ENCODE results near the gene TFR2. TPM values are rescaled to one million over a fixed set of nuclear protein-coding genes. Genes with fewer than 3 reads are reported as not detected.

Gene TFR2
- total RNA-seq (2021; ENCODE audit: unreplicated experiment) (9.1 TPM), Bru-seq, nascent RNA (percentile 39 among the genes with signal in this experiment), BruChase-seq, experiment 1, labeled RNA remaining after a 2-hour chase (percentile 42 among the genes with signal in this experiment), BruChase-seq, experiment 2, labeled RNA remaining after a 6-hour chase (percentile 45 among the genes with signal in this experiment)
- 10.8 TPM for polyA plus RNA-seq (2012; ENCODE audit: insufficient read length)
- long read RNA-seq, partial matches to known transcripts, result 6 of 23 reads
- long read RNA-seq, other reads (novel, unspliced or antisense), result 13 of 23 reads

DNA sequence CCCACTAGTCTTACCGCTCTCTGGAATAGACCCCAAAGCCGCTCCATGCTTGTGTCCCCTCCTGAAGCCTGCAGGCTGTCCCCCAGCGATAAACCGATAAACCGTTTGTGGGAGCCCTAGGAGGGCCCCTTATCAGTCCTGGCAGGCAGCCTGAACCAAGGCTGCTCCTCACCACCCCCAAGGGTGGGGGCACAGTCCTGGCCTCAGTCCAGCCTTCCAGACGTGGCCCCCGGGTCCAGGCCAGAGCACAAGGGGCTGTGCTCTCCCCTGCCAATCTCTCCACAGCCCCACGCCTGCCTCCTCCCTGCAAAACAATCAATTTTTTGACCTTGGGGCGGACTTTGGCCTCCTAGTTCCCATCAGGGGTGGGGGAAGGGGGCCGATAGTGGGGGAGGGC lies at the start of gene TFR2:
Gene TFR2 (minus strand): TSS at position 90 of the 397 bp plus-strand sequence. CDS start 43 bp downstream, at position 47.
- Histone ChIP-seq H3K4me1 (ENCODE audit: control insufficient read depth, insufficient read depth, low read length) (no peaks in the 10 kb centered on the region), H3K27me3 (ENCODE audit: control insufficient read depth, insufficient read depth, low read length) (no peaks in the 10 kb centered on the region), H3K9me3 (ENCODE audit: control insufficient read depth, insufficient read depth, low read depth, low read length) (no peaks in the 10 kb centered on the region), H3K4me3 (ENCODE audit: low read depth in 2 of 2, low read length in 2 of 2) (no peak within 1 kb of the TSS), H3K27ac (ENCODE audit: low read length) (no peak within 1 kb of the TSS), H3K36me3 (ENCODE audit: control insufficient read depth, insufficient read depth, low read length) (no peaks in the 10 kb centered on the region)
- TF ChIP-seq SIN3A (IDR thresholded peaks at IDR 0.05; ENCODE audit: borderline replicate concordance, insufficient read depth, low read depth, low read length), result no peak
- DNase-seq (ENCODE audit: low read depth, low spot score) (no peak), ATAC-seq (no peak)
- BruUV-seq (replicated peaks), result no TSS peak
- CTCF ChIA-PET, result no interaction called here
- in situ Hi-C loops (cut with HindIII; ENCODE audit: low pct_unique_long_range_greater_than_20kb, low sequenced_read_pairs), result no loop called here
- POLR2A ChIA-PET, result no interaction called here
- intact Hi-C loops (cut with micrococcal nuclease; ENCODE audit: unreplicated experiment), result no loop called here

DNA sequence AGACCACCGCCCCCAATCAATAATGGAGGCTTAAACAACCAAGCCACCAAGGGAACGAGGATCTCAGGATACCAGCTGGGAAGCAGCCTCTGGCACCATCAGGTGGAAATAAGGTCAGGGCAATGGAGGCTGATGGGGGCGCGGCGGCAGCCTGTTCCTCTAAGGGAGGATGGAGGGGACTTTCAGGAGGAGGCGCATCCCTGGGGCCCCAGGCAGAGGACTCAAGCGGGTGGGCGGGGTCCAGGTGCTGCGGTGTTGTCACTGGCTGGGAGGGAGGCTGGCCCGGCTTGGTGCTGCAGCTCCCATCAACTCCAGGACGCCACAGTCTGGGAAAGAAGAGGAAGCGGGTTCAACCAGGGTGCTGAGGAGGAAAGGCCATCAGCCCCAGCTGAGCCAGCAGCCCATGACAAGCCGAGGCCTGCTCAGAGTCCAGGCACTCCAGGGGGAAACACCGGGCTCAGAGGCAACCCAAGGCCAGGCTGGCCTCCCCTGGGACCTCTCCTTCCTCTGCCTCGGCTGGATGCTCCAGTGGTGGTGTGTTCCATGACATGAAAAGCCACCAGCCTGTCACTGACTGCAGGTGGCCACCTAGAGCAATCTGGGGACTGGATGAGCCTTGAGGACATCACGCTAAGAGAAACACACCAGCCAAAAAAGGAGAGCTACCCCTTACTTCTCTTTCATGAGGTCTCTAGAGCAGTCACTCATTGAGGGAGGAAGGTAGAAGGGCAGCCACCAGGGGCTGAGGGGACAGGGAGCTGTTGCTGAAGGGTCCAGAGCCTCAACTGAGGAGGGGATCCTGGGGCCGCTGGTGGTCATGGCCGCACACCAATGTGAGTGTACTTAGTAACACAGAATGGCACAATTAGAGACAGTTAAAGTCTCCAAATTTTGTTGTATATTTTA lies 48.1 kb upstream of the TFR2 start:
- peaks cover 20% of the 10 kb centered on the region for H3K4me1 ChIP-seq (ENCODE audit: control insufficient read depth, insufficient read depth, low read length)
- TSS peak; percentile 7 for BruUV-seq (replicated peaks)
- intact Hi-C loops (cut with micrococcal nuclease; ENCODE audit: unreplicated experiment) (loop anchor here (10.0 kb wide), 1 partner anchor 55 kb away; no protein-coding TSS in a partner anchor), in situ Hi-C loops (cut with HindIII; ENCODE audit: low pct_unique_long_range_greater_than_20kb, low sequenced_read_pairs) (no loop called here)
- DNase-seq (ENCODE audit: low read depth, low spot score) (no peak), ATAC-seq (no peak)
- H3K4me3 ChIP-seq (ENCODE audit: low read depth in 2 of 2, low read length in 2 of 2), result no peak overlapping the region
- TF ChIP-seq POLR2AphosphoS5 (IDR thresholded peaks at IDR 0.05; ENCODE audit: low read depth, low read length) (no peak), TCF7L2 (IDR thresholded peaks at IDR 0.05; ENCODE audit: low read depth, low read length) (no peak), SIN3A (IDR thresholded peaks at IDR 0.05; ENCODE audit: borderline replicate concordance, insufficient read depth, low read depth, low read length) (no peak)
- TF ChIP-seq, protein P1, sequence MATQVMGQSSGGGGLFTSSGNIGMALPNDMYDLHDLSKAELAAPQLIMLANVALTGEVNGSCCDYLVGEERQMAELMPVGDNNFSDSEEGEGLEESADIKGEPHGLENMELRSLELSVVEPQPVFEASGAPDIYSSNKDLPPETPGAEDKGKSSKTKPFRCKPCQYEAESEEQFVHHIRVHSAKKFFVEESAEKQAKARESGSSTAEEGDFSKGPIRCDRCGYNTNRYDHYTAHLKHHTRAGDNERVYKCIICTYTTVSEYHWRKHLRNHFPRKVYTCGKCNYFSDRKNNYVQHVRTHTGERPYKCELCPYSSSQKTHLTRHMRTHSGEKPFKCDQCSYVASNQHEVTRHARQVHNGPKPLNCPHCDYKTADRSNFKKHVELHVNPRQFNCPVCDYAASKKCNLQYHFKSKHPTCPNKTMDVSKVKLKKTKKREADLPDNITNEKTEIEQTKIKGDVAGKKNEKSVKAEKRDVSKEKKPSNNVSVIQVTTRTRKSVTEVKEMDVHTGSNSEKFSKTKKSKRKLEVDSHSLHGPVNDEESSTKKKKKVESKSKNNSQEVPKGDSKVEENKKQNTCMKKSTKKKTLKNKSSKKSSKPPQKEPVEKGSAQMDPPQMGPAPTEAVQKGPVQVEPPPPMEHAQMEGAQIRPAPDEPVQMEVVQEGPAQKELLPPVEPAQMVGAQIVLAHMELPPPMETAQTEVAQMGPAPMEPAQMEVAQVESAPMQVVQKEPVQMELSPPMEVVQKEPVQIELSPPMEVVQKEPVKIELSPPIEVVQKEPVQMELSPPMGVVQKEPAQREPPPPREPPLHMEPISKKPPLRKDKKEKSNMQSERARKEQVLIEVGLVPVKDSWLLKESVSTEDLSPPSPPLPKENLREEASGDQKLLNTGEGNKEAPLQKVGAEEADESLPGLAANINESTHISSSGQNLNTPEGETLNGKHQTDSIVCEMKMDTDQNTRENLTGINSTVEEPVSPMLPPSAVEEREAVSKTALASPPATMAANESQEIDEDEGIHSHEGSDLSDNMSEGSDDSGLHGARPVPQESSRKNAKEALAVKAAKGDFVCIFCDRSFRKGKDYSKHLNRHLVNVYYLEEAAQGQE (IDR thresholded peaks at IDR 0.05; ENCODE audit: insufficient read depth in 1 of 2, low read depth in 2 of 2, low read length in 1 of 2), result no peak
- TF ChIP-seq, protein P2, sequence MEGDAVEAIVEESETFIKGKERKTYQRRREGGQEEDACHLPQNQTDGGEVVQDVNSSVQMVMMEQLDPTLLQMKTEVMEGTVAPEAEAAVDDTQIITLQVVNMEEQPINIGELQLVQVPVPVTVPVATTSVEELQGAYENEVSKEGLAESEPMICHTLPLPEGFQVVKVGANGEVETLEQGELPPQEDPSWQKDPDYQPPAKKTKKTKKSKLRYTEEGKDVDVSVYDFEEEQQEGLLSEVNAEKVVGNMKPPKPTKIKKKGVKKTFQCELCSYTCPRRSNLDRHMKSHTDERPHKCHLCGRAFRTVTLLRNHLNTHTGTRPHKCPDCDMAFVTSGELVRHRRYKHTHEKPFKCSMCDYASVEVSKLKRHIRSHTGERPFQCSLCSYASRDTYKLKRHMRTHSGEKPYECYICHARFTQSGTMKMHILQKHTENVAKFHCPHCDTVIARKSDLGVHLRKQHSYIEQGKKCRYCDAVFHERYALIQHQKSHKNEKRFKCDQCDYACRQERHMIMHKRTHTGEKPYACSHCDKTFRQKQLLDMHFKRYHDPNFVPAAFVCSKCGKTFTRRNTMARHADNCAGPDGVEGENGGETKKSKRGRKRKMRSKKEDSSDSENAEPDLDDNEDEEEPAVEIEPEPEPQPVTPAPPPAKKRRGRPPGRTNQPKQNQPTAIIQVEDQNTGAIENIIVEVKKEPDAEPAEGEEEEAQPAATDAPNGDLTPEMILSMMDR (IDR thresholded peaks at IDR 0.05), result no peak
- no peaks in the 10 kb centered on the region for H3K9me3 ChIP-seq (ENCODE audit: control insufficient read depth, insufficient read depth, low read depth, low read length)
- no peaks in the 10 kb centered on the region for H3K27me3 ChIP-seq (ENCODE audit: control insufficient read depth, insufficient read depth, low read length)
- no peak overlapping the region for H3K27ac ChIP-seq (ENCODE audit: low read length)
- H3K36me3 ChIP-seq (ENCODE audit: control insufficient read depth, insufficient read depth, low read length), result peaks cover 3% of the 10 kb centered on the region; the same call in 1 of the 2 replicates
- ChIA-PET CTCF (interaction anchor here (0.6 to 0.8 kb wide), 3 partner anchors 14 to 146 kb away, joined by 3 read pairs; no protein-coding TSS in a partner anchor), POLR2A (interaction anchor here (0.6 kb wide), 2 partner anchors 90 to 666 kb away, joined by 3 to 7 read pairs; no protein-coding TSS in a partner anchor)
